Measurements from ENCODE around the gene GXYLT2.

GRCh38 chr3:72901840-72902239, 14.0 kb downstream of the GXYLT2 start:
- TF ChIP-seq SIN3A (IDR thresholded peaks at IDR 0.05; ENCODE audit: borderline replicate concordance, insufficient read depth, low read length) (no peak), POLR2AphosphoS5 (IDR thresholded peaks at IDR 0.05; ENCODE audit: low read depth, low read length) (no peak), TAF1 (IDR thresholded peaks at IDR 0.05; ENCODE audit: borderline replicate concordance, insufficient read depth, low read length) (no peak), FOXP2 (optimal IDR thresholded peaks at IDR 0.05; ENCODE audit: borderline replicate concordance, extremely low read depth, extremely low read length, insufficient read depth) (no peak)
- TF ChIP-seq, protein P1, sequence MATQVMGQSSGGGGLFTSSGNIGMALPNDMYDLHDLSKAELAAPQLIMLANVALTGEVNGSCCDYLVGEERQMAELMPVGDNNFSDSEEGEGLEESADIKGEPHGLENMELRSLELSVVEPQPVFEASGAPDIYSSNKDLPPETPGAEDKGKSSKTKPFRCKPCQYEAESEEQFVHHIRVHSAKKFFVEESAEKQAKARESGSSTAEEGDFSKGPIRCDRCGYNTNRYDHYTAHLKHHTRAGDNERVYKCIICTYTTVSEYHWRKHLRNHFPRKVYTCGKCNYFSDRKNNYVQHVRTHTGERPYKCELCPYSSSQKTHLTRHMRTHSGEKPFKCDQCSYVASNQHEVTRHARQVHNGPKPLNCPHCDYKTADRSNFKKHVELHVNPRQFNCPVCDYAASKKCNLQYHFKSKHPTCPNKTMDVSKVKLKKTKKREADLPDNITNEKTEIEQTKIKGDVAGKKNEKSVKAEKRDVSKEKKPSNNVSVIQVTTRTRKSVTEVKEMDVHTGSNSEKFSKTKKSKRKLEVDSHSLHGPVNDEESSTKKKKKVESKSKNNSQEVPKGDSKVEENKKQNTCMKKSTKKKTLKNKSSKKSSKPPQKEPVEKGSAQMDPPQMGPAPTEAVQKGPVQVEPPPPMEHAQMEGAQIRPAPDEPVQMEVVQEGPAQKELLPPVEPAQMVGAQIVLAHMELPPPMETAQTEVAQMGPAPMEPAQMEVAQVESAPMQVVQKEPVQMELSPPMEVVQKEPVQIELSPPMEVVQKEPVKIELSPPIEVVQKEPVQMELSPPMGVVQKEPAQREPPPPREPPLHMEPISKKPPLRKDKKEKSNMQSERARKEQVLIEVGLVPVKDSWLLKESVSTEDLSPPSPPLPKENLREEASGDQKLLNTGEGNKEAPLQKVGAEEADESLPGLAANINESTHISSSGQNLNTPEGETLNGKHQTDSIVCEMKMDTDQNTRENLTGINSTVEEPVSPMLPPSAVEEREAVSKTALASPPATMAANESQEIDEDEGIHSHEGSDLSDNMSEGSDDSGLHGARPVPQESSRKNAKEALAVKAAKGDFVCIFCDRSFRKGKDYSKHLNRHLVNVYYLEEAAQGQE (IDR thresholded peaks at IDR 0.05; ENCODE audit: insufficient read depth in 1 of 2, low read depth in 2 of 2, low read length in 2 of 2) = no peak
